DOHH2 (cell line): ENCODE results near the gene RIMBP2.

Experiments used
- H3F3A ChIP-seq: fragments of 200-600 bp; sonication (generic), shearing (Covaris generic); 2 replicates; pipeline ENCODE4 v1.6.0; 2016; ENCODE audit warnings: antibody characterized with exemption, mild to moderate bottlenecking; ENCODE audit not compliant: control insufficient read depth, insufficient read depth
- H3K27ac ChIP-seq: fragments of 200-600 bp; sonication (generic); 2 replicates; pipeline ENCODE4 v1.5.1; 2014; ENCODE audit warnings: low read depth, mild to moderate bottlenecking, low read length, moderate library complexity
- H3K27me3 ChIP-seq: fragments of 200-600 bp; sonication (generic); 2 replicates; pipeline ENCODE4 v1.6.1; 2014; ENCODE audit warnings: mild to moderate bottlenecking, low read length, mixed read lengths; ENCODE audit not compliant: control insufficient read depth
- H3K36me3 ChIP-seq: fragments of 200-600 bp; sonication (generic); 2 replicates; pipeline ENCODE4 v1.6.1; 2014; ENCODE audit warnings: mild to moderate bottlenecking, low read length, moderate library complexity, mixed read lengths; ENCODE audit not compliant: control insufficient read depth
- H3K4me1 ChIP-seq: fragments of 200-600 bp; sonication (generic); 2 replicates; pipeline ENCODE4 v1.6.1; 2014; ENCODE audit warnings: mild to moderate bottlenecking, low read length, mixed read lengths; ENCODE audit not compliant: control insufficient read depth
- H3K4me2 ChIP-seq: fragments of 200-600 bp; sonication (generic); 2 replicates; pipeline ENCODE4 v1.6.0; 2014; ENCODE audit warnings: mild to moderate bottlenecking, low read length, moderate library complexity
- H3K4me3 ChIP-seq: fragments of 200-600 bp; sonication (generic); 2 replicates; pipeline ENCODE4 v1.5.1; 2014; ENCODE audit warnings: mild to moderate bottlenecking, low read length, mixed read lengths
- H3K79me2 ChIP-seq: fragments of 200-600 bp; sonication (generic); 2 replicates; pipeline ENCODE4 v1.6.1; 2014; ENCODE audit warnings: mild to moderate bottlenecking, low read length, mixed read lengths; ENCODE audit not compliant: control insufficient read depth
- H3K9me2 ChIP-seq: fragments of 200-600 bp; sonication (generic); replicated peaks from 2 replicates; pipeline ENCODE4 v1.6.1; 2014; ENCODE audit warnings: mild to moderate bottlenecking, low read length, mixed read lengths; ENCODE audit not compliant: control insufficient read depth
- H3K9me3 ChIP-seq: fragments of 200-600 bp; sonication (generic); 2 replicates; pipeline ENCODE4 v1.6.1; 2014; ENCODE audit warnings: antibody characterized with exemption, low read length, mixed read lengths; ENCODE audit not compliant: control insufficient read depth, insufficient read depth
- H4K20me1 ChIP-seq: fragments of 200-600 bp; sonication (generic); 2 replicates; pipeline ENCODE4 v1.6.0; 2014; ENCODE audit warnings: low read depth, mild to moderate bottlenecking, antibody characterized with exemption, low read length, moderate library complexity; ENCODE audit not compliant: control insufficient read depth, insufficient read depth
- CTCF ChIP-seq: fragments of 200-600 bp; sonication (generic); IDR thresholded peaks from one replicate; pipeline ENCODE4 v1.5.1; 2014; ENCODE audit warnings: antibody characterized with exemption, mild to moderate bottlenecking, low read depth, low read length; ENCODE audit not compliant: poor library complexity, severe bottlenecking
- EZH2phosphoT487 ChIP-seq: fragments of 200-600 bp; sonication (generic); IDR thresholded peaks from 2 replicates; pipeline ENCODE4 v1.6.1; 2017; ENCODE audit warnings: borderline replicate concordance, mild to moderate bottlenecking, antibody characterized with exemption, low read length, moderate library complexity, mixed read lengths

RIMBP2 gene

GRCh38 chr12:130545475-130545874 is 170.6 kb downstream of the RIMBP2 start:
- H3F3A ChIP-seq = no peaks in the 10 kb centered on the region

GRCh38 chr12:130540376-130540775 is 175.7 kb downstream of the RIMBP2 start:
- no peak overlapping the region for H3K27ac ChIP-seq
- no peaks in the 10 kb centered on the region for H3K4me1 ChIP-seq
- H3K4me2 ChIP-seq = no peak overlapping the region
- no peaks in the 10 kb centered on the region for H3K9me3 ChIP-seq
- no peaks in the 10 kb centered on the region for H3K27me3 ChIP-seq
- H3K4me3 ChIP-seq = no peak overlapping the region
- H4K20me1 ChIP-seq = no peaks in the 10 kb centered on the region
- TF ChIP-seq EZH2phosphoT487 (no peak), CTCF (no peak)
- H3K79me2 ChIP-seq = no peaks in the 10 kb centered on the region
- H3F3A ChIP-seq = no peaks in the 10 kb centered on the region
- no peaks in the 10 kb centered on the region for H3K36me3 ChIP-seq
- no peaks in the 10 kb centered on the region for H3K9me2 ChIP-seq

More at GRCh38 chr12:130545475-130545874, 170.6 kb downstream of the RIMBP2 start:
- H3K79me2 ChIP-seq = no peaks in the 10 kb centered on the region
- H3K4me3 ChIP-seq = no peak overlapping the region
- H3K9me2 ChIP-seq = no peaks in the 10 kb centered on the region
- no peaks in the 10 kb centered on the region for H3K27me3 ChIP-seq
- H3K9me3 ChIP-seq = no peaks in the 10 kb centered on the region
- H3K27ac ChIP-seq = no peak overlapping the region
- H3K4me1 ChIP-seq = no peaks in the 10 kb centered on the region
- H4K20me1 ChIP-seq = no peaks in the 10 kb centered on the region
- TF ChIP-seq EZH2phosphoT487 (no peak), CTCF (no peak)
- H3K4me2 ChIP-seq = no peak overlapping the region
- H3K36me3 ChIP-seq = no peaks in the 10 kb centered on the region

- no peaks in the 10 kb centered on the region for H3K36me3 ChIP-seq
- H3K9me2 ChIP-seq = no peaks in the 10 kb centered on the region
- H3K4me3 ChIP-seq = no peak overlapping the region
- no peaks in the 10 kb centered on the region for H3K27me3 ChIP-seq
- H3K79me2 ChIP-seq = no peaks in the 10 kb centered on the region
- no peaks in the 10 kb centered on the region for H3F3A ChIP-seq
- no peaks in the 10 kb centered on the region for H3K9me3 ChIP-seq
- H4K20me1 ChIP-seq = no peaks in the 10 kb centered on the region
- no peaks in the 10 kb centered on the region for H3K4me1 ChIP-seq
- H3K27ac ChIP-seq = no peak overlapping the region
- no peak overlapping the region for H3K4me2 ChIP-seq
- no peak for TF ChIP-seq CTCF
- no peak for TF ChIP-seq EZH2phosphoT487
Observed at GRCh38 chr12:130538343-130539095, 177.6 kb downstream of the RIMBP2 start.

GRCh38 chr12:130537655-130538054 is 178.4 kb downstream of the RIMBP2 start:
- no peaks in the 10 kb centered on the region for H3K36me3 ChIP-seq
- H3K9me2 ChIP-seq = no peaks in the 10 kb centered on the region
- H3K9me3 ChIP-seq = no peaks in the 10 kb centered on the region
- H3K4me3 ChIP-seq = no peak overlapping the region
- no peaks in the 10 kb centered on the region for H4K20me1 ChIP-seq
- no peaks in the 10 kb centered on the region for H3K27me3 ChIP-seq
- no peaks in the 10 kb centered on the region for H3K4me1 ChIP-seq
- TF ChIP-seq EZH2phosphoT487 = no peak
- TF ChIP-seq CTCF = no peak
- H3K4me2 ChIP-seq = no peak overlapping the region
- H3K79me2 ChIP-seq = no peaks in the 10 kb centered on the region
- H3F3A ChIP-seq = no peaks in the 10 kb centered on the region
- H3K27ac ChIP-seq = no peak overlapping the region
